HEK293 (cell line): Measurements from ENCODE around the gene SLC16A5.

Experiments
- YY1 ChIP-seq: fragments of 450-650 bp; formaldehyde crosslinking; IDR thresholded peaks from 2 replicates; pipeline ENCODE4 v1.5.1; 2018; ENCODE audit warnings: missing biosample characterization, missing genetic modification characterization
- ZNF416 ChIP-seq: fragments of 450-650 bp; formaldehyde crosslinking; IDR thresholded peaks from 2 replicates; pipeline ENCODE4 v1.5.1; 2016; ENCODE audit warnings: missing biosample characterization, missing genetic modification characterization
- ZNF501 ChIP-seq: fragments of 450-650 bp; formaldehyde crosslinking; IDR thresholded peaks from 2 replicates; pipeline ENCODE4 v1.5.1; 2016; ENCODE audit warnings: missing biosample characterization, missing genetic modification characterization
- TF ChIP-seq, protein P1 (sequence below): fragments of 450-650 bp; formaldehyde crosslinking; IDR thresholded peaks from 2 replicates; pipeline ENCODE4 v1.5.1; 2016; ENCODE audit warnings: missing biosample characterization, missing genetic modification characterization
- TF ChIP-seq, protein P2 (sequence below): fragments of 450-650 bp; formaldehyde crosslinking; IDR thresholded peaks from 2 replicates; pipeline ENCODE4 v1.5.1; 2016; ENCODE audit warnings: missing biosample characterization, missing genetic modification characterization
- TF ChIP-seq, protein P3 (sequence below): IDR thresholded peaks from 2 replicates; pipeline ENCODE4 v1.6.1; 2011; ENCODE audit warnings: mild to moderate bottlenecking, low read depth, low read length, borderline replicate concordance

DNA sequence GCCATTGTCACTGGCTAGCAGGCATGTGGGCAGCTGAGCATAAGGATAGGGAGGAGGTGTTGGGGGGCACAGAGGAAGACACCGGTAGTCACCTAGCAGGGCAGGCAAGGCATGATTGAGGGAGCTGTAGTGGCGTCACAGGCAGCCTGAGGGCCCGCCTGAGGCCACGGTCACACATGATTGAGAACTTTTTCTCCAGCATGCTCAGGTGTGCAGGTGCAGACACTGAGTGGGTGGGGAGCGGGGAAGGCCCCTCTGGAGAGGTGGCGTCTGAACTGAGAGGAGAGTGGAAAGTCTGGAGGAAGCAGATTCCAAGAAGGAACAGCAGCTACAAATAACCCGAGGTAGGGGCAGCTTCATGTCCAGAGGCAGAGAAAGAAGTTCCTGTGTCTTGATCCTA is 11.1 kb downstream of the SLC16A5 start:
- TF ChIP-seq, protein P1, sequence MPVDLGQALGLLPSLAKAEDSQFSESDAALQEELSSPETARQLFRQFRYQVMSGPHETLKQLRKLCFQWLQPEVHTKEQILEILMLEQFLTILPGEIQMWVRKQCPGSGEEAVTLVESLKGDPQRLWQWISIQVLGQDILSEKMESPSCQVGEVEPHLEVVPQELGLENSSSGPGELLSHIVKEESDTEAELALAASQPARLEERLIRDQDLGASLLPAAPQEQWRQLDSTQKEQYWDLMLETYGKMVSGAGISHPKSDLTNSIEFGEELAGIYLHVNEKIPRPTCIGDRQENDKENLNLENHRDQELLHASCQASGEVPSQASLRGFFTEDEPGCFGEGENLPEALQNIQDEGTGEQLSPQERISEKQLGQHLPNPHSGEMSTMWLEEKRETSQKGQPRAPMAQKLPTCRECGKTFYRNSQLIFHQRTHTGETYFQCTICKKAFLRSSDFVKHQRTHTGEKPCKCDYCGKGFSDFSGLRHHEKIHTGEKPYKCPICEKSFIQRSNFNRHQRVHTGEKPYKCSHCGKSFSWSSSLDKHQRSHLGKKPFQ = no peak
- no peak for TF ChIP-seq ZNF416 (tag by site-specific recombination)
- TF ChIP-seq, protein P2, sequence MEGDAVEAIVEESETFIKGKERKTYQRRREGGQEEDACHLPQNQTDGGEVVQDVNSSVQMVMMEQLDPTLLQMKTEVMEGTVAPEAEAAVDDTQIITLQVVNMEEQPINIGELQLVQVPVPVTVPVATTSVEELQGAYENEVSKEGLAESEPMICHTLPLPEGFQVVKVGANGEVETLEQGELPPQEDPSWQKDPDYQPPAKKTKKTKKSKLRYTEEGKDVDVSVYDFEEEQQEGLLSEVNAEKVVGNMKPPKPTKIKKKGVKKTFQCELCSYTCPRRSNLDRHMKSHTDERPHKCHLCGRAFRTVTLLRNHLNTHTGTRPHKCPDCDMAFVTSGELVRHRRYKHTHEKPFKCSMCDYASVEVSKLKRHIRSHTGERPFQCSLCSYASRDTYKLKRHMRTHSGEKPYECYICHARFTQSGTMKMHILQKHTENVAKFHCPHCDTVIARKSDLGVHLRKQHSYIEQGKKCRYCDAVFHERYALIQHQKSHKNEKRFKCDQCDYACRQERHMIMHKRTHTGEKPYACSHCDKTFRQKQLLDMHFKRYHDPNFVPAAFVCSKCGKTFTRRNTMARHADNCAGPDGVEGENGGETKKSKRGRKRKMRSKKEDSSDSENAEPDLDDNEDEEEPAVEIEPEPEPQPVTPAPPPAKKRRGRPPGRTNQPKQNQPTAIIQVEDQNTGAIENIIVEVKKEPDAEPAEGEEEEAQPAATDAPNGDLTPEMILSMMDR (tag by site-specific recombination) = no peak
- TF ChIP-seq, protein P3, sequence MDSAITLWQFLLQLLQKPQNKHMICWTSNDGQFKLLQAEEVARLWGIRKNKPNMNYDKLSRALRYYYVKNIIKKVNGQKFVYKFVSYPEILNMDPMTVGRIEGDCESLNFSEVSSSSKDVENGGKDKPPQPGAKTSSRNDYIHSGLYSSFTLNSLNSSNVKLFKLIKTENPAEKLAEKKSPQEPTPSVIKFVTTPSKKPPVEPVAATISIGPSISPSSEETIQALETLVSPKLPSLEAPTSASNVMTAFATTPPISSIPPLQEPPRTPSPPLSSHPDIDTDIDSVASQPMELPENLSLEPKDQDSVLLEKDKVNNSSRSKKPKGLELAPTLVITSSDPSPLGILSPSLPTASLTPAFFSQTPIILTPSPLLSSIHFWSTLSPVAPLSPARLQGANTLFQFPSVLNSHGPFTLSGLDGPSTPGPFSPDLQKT = no peak
- no peak for TF ChIP-seq YY1 (tag by site-specific recombination)
- no peak for TF ChIP-seq ZNF501 (tag by site-specific recombination)
